ENCODE results near the gene C15orf61. TPM values are rescaled to one million over a fixed set of nuclear protein-coding genes. Genes with fewer than 3 reads are reported as not detected.

Gene C15orf61
- total RNA-seq, 2 donors from 2014 or later = 13.6 to 15.0 TPM

DNA sequence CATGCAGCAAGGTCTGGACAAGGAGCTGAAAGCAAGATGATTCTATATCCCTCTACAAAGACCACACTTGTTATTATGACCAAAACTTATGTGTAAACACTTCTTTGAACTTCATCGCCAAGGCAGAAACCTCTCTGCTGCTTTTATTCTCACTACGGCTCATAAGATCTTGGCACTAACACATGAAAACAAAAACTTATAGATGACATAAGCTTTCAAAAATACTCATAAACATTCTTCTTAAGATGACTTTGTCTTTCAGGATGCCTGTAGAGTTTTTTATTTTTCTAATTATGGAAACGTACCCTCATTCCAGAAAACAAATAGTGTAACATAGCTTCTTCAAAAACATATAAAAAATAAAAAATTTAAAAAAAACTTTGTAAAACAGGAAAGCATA lies 12.5 kb upstream of the C15orf61 start:
- Histone ChIP-seq H3K4me1 (replicated peaks) (no peaks in the 10 kb centered on the region), H3K9me3 (no peaks in the 10 kb centered on the region), H3K27ac (no peak overlapping the region), H3K4me3 (no peak overlapping the region), H3K36me3 (no peaks in the 10 kb centered on the region), H3K27me3 (replicated peaks; ENCODE audit: insufficient read depth) (no peaks in the 10 kb centered on the region)
- intact Hi-C loops (cut with DNase I) = no loop called here
- DNase-seq (ENCODE audit: low spot score) = no peak
- TF ChIP-seq POLR2AphosphoS5 (IDR thresholded peaks at IDR 0.05) (no peak), POLR2A (IDR thresholded peaks at IDR 0.05) (no peak)
- TF ChIP-seq, protein P1, sequence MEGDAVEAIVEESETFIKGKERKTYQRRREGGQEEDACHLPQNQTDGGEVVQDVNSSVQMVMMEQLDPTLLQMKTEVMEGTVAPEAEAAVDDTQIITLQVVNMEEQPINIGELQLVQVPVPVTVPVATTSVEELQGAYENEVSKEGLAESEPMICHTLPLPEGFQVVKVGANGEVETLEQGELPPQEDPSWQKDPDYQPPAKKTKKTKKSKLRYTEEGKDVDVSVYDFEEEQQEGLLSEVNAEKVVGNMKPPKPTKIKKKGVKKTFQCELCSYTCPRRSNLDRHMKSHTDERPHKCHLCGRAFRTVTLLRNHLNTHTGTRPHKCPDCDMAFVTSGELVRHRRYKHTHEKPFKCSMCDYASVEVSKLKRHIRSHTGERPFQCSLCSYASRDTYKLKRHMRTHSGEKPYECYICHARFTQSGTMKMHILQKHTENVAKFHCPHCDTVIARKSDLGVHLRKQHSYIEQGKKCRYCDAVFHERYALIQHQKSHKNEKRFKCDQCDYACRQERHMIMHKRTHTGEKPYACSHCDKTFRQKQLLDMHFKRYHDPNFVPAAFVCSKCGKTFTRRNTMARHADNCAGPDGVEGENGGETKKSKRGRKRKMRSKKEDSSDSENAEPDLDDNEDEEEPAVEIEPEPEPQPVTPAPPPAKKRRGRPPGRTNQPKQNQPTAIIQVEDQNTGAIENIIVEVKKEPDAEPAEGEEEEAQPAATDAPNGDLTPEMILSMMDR (IDR thresholded peaks at IDR 0.05) = no peak
- WGBS = 90% methylated on average over 3 of the region's 3 CpGs

DNA sequence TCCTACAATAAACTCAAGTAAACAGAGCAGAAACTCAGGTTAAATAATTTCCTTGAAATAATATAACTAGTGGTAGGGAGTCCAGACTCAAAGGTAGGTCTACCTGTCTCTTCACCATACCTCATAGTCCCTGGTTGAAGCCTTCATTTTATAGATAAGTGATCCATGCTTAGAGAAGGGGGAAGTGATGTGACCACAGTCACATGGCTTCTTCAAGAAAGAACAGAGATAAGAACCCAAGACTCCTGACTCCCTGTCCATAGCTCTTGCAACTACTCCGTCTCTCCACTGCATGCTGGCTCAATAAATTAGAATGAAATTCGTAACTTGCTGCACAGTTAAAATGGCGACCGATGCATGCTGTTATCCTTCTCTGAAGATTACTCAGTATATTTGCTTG lies 11.0 kb upstream of the C15orf61 start:
- H3K27me3 ChIP-seq (replicated peaks; ENCODE audit: insufficient read depth) = no peaks in the 10 kb centered on the region
- TF ChIP-seq POLR2AphosphoS5 (IDR thresholded peaks at IDR 0.05) (no peak), POLR2A (IDR thresholded peaks at IDR 0.05) (no peak)
- TF ChIP-seq, protein P1 (IDR thresholded peaks at IDR 0.05) = no peak
- H3K9me3 ChIP-seq = no peaks in the 10 kb centered on the region
- H3K36me3 ChIP-seq = peaks cover 0 to 2% of the 10 kb centered on the region in 2 donors
- no peak for DNase-seq (ENCODE audit: low spot score)
- intact Hi-C loops (cut with DNase I) = no loop called here
- whole genome bisulfite sequencing = 88% methylated on average over 4 of the region's 4 CpGs
- no peak overlapping the region for H3K4me3 ChIP-seq
- no peaks in the 10 kb centered on the region for H3K4me1 ChIP-seq (replicated peaks)
- no peak overlapping the region for H3K27ac ChIP-seq

DNA sequence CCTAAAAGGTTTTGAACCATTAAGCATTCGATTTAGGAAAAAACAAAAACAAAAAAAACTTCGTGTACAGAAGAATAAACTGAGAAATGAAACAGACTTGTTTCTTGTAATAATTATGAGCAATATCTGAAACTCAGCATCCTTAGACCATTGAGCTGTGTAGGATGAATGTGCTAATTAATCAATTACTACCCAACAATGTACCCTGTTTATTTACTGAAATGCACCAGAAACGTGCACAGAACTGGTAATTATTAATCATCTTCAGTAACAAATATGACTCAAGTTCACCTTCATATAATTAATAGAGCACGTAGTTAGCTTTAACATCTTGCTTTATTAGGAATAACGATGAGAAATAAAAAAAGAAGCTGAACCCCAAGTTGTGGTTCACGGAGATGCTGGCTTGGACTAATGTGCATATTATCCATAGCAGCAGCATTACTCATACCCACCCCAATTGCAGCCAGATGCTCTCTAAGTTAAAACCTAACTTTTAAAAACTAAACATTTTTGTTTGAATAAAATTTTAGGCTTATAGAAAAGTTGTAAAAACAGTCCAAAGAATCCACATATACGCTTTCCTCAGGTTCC lies 10.2 kb upstream of the C15orf61 start:
- H3K27ac ChIP-seq = no peak overlapping the region
- 88% methylated on average over 7 of the region's 7 CpGs for WGBS
- H3K4me3 ChIP-seq = no peak overlapping the region
- intact Hi-C loops (cut with DNase I) = no loop called here
- H3K27me3 ChIP-seq (replicated peaks; ENCODE audit: insufficient read depth) = no peaks in the 10 kb centered on the region
- TF ChIP-seq POLR2AphosphoS5 (IDR thresholded peaks at IDR 0.05) (no peak), POLR2A (IDR thresholded peaks at IDR 0.05) (no peak)
- TF ChIP-seq, protein P1 (IDR thresholded peaks at IDR 0.05) = no peak
- no peaks in the 10 kb centered on the region for H3K4me1 ChIP-seq (replicated peaks)
- peaks cover 0 to 2% of the 10 kb centered on the region in 2 donors for H3K36me3 ChIP-seq
- DNase-seq (ENCODE audit: low spot score) = no peak
- H3K9me3 ChIP-seq = no peaks in the 10 kb centered on the region

DNA sequence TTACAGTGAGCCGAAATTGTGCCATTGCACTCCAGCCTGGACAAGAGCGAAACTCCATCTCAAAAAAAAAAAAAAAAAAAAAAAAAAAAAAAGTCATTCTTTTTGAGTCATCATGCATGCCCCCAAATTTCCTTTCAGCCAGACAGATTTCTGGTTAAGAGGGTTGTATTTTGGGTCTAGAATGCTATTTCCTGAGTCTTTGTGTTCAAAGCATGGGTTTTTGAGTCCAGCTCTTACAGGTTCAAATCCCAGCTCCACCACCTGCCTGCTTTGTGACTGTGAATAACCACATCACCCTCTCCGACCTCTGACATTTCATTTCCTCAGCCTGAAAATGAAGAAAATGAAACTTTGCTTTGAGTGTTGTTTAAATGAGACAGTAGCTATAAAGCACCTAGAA lies 9.3 kb upstream of the C15orf61 start:
- 100% methylated on average over 3 of the region's 3 CpGs for WGBS
- TF ChIP-seq, protein P1 (IDR thresholded peaks at IDR 0.05) = no peak
- TF ChIP-seq POLR2AphosphoS5 (IDR thresholded peaks at IDR 0.05) = no peak
- TF ChIP-seq POLR2A (IDR thresholded peaks at IDR 0.05) = no peak
- H3K27ac ChIP-seq = no peak overlapping the region
- H3K36me3 ChIP-seq = peaks cover 0 to 2% of the 10 kb centered on the region in 2 donors
- H3K4me1 ChIP-seq (replicated peaks) = no peaks in the 10 kb centered on the region
- H3K27me3 ChIP-seq (replicated peaks; ENCODE audit: insufficient read depth) = no peaks in the 10 kb centered on the region
- intact Hi-C loops (cut with DNase I) = no loop called here
- H3K4me3 ChIP-seq = no peak overlapping the region
- no peaks in the 10 kb centered on the region for H3K9me3 ChIP-seq
- no peak for DNase-seq (ENCODE audit: low spot score)

DNA sequence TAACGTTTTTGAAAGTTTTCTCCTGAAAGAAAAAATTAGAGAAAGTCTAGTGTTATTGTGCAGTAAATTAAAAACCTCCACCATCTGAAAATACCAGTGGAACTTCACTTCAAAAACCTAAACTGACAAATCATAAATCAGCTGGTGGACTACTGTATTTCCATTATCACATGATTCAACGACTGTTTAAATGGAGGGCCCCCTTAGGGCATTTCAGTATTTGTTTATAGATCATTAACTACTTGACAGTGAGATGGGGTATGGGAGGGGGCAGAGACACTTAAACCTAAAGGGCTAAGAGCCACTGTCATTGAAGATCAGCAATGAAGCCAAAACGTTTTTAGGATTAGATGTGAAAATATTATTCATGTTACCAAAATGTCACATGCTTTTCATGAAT lies 8.8 kb upstream of the C15orf61 start:
- Histone ChIP-seq H3K27me3 (replicated peaks; ENCODE audit: insufficient read depth) (no peaks in the 10 kb centered on the region), H3K36me3 (peaks cover 0 to 2% of the 10 kb centered on the region in 2 donors), H3K4me1 (replicated peaks) (no peaks in the 10 kb centered on the region), H3K4me3 (no peak overlapping the region), H3K27ac (no peak overlapping the region), H3K9me3 (no peaks in the 10 kb centered on the region)
- intact Hi-C loops (cut with DNase I) = no loop called here
- WGBS = 16% methylated on average over 3 of the region's 3 CpGs
- DNase-seq (ENCODE audit: low spot score) = no peak
- TF ChIP-seq POLR2AphosphoS5 (IDR thresholded peaks at IDR 0.05) (no peak), POLR2A (IDR thresholded peaks at IDR 0.05) (no peak)
- TF ChIP-seq, protein P1 (IDR thresholded peaks at IDR 0.05) = no peak
